HG02973 (cell line): ENCODE measurements around the gene CSNK1G1.
"Not testable (repeated sequence)": the region's sequence is repeated elsewhere in the genome, so short reads cannot be mapped to it uniquely, and the experiment has no call there.

Experiments
- ATAC-seq: cut with Tn5 transposase; IDR thresholded peaks from one replicate; pipeline ENCODE4 v1.9.1; 2021; ENCODE audit warnings: moderate library complexity; ENCODE audit not compliant: unreplicated experiment

The CSNK1G1 gene

DNA sequence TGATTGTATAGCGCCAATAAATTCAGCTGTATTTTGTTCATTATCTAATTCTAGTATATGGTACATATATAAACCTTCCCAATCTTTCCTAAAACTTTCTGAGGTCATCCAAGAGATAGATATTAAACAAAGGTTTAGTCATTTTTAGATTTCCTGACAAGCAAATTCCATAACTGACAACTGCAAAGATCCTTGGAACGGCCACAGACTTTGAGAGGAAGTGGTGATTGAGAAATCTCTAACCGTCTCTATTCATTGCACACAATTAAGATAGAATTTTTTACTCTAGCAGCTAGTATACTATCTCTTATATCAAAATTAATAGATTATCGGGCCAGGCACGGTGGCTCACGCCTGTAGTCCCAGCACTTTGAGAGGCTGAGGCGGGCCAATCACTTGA is 4.7 kb downstream of the CSNK1G1 start:
- no peak for ATAC-seq

DNA sequence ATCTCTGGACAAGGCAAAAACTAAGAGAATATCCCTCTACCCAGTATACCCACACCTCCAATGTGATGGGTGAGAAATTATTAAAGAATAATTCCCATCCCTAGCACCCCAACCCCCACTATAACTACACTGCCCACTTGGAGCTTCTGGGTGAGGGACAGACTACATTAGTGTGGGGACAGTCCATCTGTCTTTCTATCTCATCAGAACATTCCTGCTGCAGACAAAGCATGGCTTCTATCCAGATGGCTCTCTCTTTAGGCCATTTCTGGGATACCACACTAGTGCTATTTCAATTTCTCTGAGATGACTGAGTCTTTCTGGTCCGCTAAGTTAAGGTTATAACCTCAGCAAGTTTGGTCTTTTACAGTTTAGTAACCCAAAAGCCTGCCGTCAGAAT is 6.6 kb downstream of the CSNK1G1 start:
- no peak for ATAC-seq

DNA sequence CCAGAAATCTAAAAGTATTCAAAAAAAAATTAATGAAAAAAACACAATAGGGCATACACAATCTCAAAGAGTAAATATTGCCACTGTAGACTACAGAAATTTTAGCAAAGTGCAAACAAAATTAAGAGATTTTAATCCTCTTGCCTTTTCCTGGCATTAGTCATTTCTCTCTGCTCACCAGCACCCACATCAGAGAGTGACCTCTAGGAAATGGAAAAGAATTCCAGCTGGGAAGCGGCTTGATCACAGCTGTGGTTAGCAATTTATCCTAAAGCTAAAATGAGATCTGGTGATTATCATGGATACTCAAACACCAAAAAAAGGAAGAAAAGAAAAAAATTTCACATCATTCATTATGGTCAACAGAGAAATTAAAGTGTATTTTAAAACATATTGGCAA is 7.5 kb downstream of the CSNK1G1 start:
- ATAC-seq = no peak

- not testable (repeated sequence) for ATAC-seq
Observed at GRCh38 chr15:64346242-64346641, 9.7 kb downstream of the CSNK1G1 start.

DNA sequence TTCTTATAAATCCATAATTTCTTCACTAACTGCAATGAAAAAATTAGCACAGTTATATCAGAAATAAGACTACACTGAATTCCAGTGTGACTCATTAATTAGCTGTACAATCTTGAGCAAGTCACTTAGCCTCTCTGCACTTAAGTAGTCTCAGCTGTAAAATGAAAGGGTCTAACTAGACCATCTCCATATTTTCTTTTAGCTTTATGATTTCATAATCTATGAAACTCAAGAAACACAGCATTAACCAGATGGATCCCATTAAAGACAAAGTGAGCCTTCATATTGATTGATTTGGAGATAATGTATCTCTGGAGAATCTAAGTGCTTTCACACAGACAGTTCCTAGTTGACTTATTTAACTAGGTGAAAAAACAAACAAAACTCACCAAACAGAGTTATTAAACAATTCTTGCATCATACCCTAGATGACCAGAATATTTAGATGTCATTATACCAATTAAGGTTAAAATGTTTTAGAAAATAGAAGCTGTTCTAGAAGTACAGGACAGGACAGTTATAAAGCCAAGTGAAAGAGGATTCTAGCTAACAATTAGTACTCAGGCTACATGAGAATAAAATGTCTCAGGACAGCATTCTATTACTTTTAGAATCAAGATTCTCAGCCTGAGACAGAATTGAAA is 11.2 kb downstream of the CSNK1G1 start:
- no peak for ATAC-seq

DNA sequence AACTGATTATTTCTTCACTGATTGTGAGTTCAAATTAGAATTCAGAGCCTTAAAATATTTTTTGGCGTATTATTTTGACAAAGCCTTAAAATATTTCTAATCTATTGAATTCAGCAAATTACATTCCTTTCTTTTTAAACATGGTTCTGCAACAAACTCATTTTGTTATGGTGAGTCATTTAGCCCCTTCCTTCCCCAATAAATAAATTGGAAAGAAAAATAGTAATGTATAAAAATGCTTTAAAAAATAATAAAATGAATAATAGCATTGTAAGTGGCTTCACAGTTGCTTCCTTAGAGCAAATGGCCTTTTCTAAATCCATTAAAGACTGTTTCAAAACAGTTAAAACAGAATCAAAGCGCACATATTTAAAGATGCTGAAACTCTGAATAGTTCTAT is 12.1 kb downstream of the CSNK1G1 start:
- no peak for ATAC-seq

DNA sequence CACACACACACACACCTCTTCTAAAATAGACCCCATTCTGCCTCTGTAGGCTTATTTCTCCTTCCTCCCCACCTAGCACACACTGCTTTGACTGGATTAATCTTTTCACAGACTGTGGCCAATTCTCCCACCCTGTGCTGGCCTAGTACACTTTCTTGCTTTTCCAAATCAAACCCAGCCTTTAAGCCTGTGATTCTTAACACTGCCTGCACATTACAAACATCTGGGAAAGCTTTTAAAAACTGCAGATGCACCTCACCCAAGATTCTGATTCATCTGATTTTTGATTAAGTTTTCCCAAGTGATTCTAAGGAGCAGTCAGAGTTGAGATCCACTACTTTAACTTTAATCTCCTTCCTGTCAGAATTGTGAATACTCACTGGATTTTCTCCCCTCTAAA is 12.8 kb downstream of the CSNK1G1 start:
- ATAC-seq = no peak

DNA sequence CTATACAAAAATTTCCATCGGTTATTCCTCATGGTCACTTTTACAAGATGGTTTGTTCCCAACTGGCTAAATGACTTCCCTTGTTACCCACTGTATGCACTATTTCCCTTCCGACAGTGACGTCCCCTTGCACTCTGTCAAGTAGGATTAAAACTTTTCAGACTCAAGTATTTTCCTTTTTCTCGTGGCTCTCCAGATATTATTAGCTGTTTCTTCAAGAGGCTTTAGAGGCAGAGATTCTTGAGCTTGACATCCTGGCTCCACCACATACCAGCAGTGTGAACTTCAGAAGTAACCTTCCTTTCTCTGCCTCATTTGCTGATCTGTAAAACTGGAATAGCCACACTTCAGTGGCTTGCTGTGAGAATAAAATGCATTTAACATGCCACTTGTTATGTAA is 14.0 kb downstream of the CSNK1G1 start:
- no peak for ATAC-seq

GRCh38 chr15:64340355-64340754 is 15.6 kb downstream of the CSNK1G1 start:
- ATAC-seq = no peak

GRCh38 chr15:64337761-64338160 is 18.2 kb downstream of the CSNK1G1 start:
- no peak for ATAC-seq

- no peak for ATAC-seq
Observed at GRCh38 chr15:64333986-64334929, 21.7 kb downstream of the CSNK1G1 start.

GRCh38 chr15:64333516-64333915 is 22.5 kb downstream of the CSNK1G1 start:
- no peak for ATAC-seq

DNA sequence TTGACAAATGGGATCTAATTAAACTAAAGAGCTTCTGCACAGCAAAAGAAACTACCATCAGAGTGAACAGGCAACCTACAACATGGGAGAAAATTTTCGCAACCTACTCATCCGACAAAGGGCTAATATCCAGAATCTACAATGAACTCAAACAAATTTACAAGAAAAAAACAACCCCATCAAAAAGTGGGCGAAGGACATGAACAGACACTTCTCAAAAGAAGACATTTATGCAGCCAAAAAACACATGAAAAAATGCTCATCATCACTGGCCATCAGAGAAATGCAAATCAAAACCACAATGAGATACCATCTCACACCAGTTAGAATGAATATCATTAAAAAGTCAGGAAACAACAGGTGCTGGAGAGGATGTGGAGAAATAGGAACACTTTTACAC is 24.3 kb downstream of the CSNK1G1 start:
- ATAC-seq = not testable (repeated sequence)

DNA sequence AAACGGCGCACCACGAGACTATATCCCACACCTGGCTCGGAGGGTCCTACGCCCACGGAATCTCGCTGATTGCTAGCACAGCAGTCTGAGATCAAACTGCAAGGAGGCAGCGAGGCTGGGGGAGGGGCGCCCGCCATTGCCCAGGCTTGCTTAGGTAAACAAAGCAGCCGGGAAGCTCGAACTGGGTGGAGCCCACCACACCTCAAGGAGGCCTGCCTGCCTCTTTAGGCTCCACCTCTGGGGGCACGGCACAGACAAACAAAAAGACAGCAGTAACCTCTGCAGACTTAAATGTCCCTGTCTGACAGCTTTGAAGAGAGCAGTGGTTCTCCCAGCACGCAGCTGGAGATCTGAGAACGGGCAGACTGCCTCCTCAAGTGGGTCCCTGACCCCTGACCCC is 29.0 kb downstream of the CSNK1G1 start:
- not testable (repeated sequence) for ATAC-seq

DNA sequence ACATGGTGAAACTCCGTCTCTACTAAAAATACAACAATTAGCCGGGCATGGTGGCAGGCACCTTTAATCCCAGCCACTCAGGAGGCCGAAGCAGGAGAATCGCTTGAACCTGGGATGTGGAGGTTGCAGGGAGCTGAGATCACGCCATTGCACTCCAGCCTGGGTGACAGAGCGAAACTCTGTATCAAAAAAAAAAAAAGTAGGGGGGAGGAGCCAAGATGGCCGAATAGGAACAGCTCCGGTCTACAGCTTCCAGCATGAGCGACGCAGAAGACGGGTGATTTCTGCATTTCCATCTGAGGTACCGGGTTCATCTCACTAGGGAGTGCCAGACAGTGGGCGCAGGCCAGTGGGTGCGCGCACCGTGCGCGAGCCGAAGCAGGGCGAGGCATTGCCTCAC is 29.5 kb downstream of the CSNK1G1 start:
- not testable (repeated sequence) for ATAC-seq

DNA sequence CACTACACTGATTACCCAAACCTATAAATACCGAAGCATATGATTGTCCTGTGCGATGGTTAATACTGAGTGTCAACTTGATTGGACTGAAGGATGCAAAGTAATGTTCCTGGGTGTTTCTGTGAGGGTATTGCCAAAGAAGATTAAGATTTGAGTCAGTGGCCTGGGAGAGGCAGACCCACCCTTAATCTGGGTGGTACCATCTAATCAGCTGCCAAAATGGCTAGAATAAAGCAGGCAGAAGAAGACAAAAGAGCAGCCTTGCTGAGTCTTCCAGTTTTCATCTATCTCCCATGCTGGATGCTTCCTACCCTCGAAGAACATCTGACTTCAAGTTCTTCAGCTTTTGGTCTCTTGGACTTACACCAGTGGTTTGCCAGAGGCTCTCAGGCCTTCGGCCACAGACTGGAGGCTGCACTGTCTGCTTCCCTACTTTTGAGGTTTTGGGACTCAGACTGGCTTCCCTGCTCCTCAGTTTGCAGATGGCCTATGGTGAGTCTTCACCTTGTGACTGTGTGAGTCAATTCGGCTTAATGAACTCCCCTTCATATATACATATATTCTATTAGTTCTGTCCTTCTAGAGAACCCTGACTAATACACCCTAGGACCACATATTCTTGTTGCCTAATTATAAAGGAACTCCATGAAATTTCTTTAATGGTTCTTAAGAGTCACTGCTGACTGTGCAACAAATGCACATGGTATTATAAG is 31.7 kb downstream of the CSNK1G1 start:
- ATAC-seq = no peak

DNA sequence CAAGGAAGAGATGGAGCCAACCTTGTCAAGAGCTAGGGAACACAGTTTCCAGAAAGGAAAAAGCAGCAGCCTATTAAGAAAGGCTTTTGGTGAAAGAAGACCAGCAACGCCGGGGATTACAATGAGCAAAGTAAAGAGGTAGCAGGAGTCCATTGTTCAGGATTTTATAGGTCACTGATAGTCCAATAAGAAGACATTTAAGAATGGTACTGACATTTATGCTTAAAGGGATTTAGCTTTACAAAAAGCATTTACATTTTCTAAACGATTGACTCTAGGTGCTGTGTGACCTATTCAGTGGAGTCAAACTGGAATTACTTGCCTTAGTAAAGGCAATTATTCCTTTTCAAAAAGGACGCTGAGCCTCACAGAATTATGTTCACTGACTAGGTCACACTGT is 40.8 kb downstream of the CSNK1G1 start:
- ATAC-seq = no peak

DNA sequence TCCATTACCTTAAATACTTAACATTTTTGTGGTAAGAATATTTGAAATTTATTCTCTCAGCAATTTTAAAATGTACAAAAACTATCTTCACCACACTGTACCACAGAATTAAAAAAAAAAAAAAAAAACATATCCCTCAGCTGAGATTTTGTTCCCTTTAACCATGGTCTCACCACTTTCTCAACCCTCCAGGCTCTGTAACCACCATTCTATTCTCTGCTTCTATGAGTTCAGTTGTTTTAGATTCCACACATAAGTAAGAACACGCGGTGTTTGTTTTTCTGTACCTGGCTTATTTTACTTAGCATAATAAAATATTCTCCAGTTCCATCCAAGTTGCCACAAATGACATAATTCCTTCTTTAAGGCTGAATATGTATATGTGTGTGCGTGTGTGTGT is 41.5 kb downstream of the CSNK1G1 start:
- no peak for ATAC-seq

- no peak for ATAC-seq
Observed at GRCh38 chr15:64311566-64311965, 44.4 kb downstream of the CSNK1G1 start.

- ATAC-seq = no peak
Observed at GRCh38 chr15:64310036-64310435, 45.9 kb downstream of the CSNK1G1 start.

- ATAC-seq = no peak
Observed at GRCh38 chr15:64305261-64305660, 50.7 kb downstream of the CSNK1G1 start.

DNA sequence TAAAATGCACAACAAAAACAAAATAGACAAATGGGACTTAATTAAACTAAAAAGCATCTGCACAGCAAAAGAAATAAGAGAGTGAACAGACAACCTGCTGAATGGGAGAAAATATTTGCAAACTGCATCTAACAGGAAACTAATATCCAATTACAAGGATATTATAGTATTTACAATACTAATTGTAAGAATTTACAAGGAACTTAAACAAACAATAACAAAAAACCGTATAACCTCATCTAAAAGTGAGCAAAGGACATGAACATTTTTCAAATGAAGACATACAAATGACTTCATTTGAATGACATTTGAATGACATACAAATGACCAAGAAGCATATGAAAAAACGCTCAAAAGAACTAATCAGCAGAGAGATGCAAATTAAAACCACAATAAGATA is 66.4 kb downstream of the CSNK1G1 start:
- ATAC-seq = no peak
